PC-3 (cell line): Measurements from ENCODE around the gene DPPA4. TPM values are rescaled to one million over a fixed set of nuclear protein-coding genes. Genes with fewer than 3 reads are reported as not detected.

Experiments used
- ATAC-seq: fragments of 200-7000 bp; cut with Tn5 transposase; 2 replicates; pipeline ENCODE4 v1.9.1; 2020; ENCODE audit warnings: mild to moderate bottlenecking, moderate library complexity
- BruUV-seq: library from RNA; stranded (reverse); fragments of 400-500 nt; replicated peaks from 2 replicates; lab custom pipeline; 2021; lab: Mats Ljungman, UMichigan
- CTCF ChIA-PET: fragments of 300-600 bp; sonication (Branson Sonifier 250); formaldehyde crosslinking; loops from one replicate; lab custom pipeline; 2022; ENCODE audit warnings: antibody characterized with exemption; lab: Charles Lee
- POLR2A ChIA-PET: fragments of 300-600 bp; sonication (Branson Sonifier 250); formaldehyde crosslinking; loops from one replicate; lab custom pipeline; 2022; ENCODE audit warnings: antibody characterized with exemption; ENCODE audit not compliant: unreplicated experiment; lab: Charles Lee
- DNase-seq: peaks from one replicate; pipeline ENCODE4 v3.0.0-alpha.2; 2015
- H2AFZ ChIP-seq: fragments of 300-600 bp; sonication (generic); 2 replicates; pipeline ENCODE4 v1.6.0; 2016; ENCODE audit warnings: antibody characterized with exemption, low read length
- H3F3A ChIP-seq: fragments of 300-600 bp; sonication (generic); one replicate; pipeline ENCODE4 v1.6.0; 2017; ENCODE audit warnings: antibody characterized with exemption, low read length, control low read depth, mild to moderate bottlenecking; ENCODE audit not compliant: unreplicated experiment
- H3K27ac ChIP-seq: fragments of 300-600 bp; sonication (generic); 2 replicates; pipeline ENCODE4 v1.5.1; 2016; ENCODE audit warnings: mild to moderate bottlenecking, low read length
- H3K27me3 ChIP-seq: fragments of 300-600 bp; sonication (generic); 2 replicates; pipeline ENCODE4 v1.6.1; 2016; ENCODE audit warnings: low read length, mixed read lengths
- H3K36me3 ChIP-seq: fragments of 300-600 bp; sonication (generic); 2 replicates; pipeline ENCODE4 v1.6.1; 2016; ENCODE audit warnings: low read depth, mixed run types, low read length, mixed read lengths
- H3K4me1 ChIP-seq: fragments of 300-600 bp; sonication (generic); 2 replicates; pipeline ENCODE4 v1.5.1; 2016; ENCODE audit warnings: low read length; ENCODE audit not compliant: insufficient read depth
- H3K4me2 ChIP-seq: fragments of 300-600 bp; sonication (generic); 2 replicates; pipeline ENCODE4 v1.6.0; 2016; ENCODE audit warnings: low read length
- H3K4me3 ChIP-seq: fragments of 300-600 bp; sonication (generic); 2 replicates; pipeline ENCODE4 v1.5.1; 2016; ENCODE audit warnings: mild to moderate bottlenecking, low read length, mixed read lengths
- H3K79me2 ChIP-seq: fragments of 300-600 bp; sonication (generic); 2 replicates; pipeline ENCODE4 v1.6.1; 2017; ENCODE audit warnings: low read length, mixed read lengths
- H3K9ac ChIP-seq: fragments of 300-600 bp; sonication (generic); 2 replicates; pipeline ENCODE4 v1.6.0; 2016; ENCODE audit warnings: mild to moderate bottlenecking, low read length
- H3K9me2 ChIP-seq: fragments of 300-600 bp; sonication (generic); replicated peaks from 2 replicates; pipeline ENCODE4 v1.6.1; 2016; ENCODE audit warnings: mixed run types, low read length, mixed read lengths
- H3K9me3 ChIP-seq: fragments of 300-600 bp; sonication (generic); 2 replicates; pipeline ENCODE4 v1.6.1; 2016; ENCODE audit warnings: low read length, mixed read lengths
- H4K20me1 ChIP-seq: fragments of 300-600 bp; sonication (generic); 2 replicates; pipeline ENCODE4 v1.6.1; 2016; ENCODE audit warnings: low read length, mixed read lengths
- CTCF ChIP-seq: fragments of 300-600 bp; sonication (generic); conservative IDR thresholded peaks from 2 replicates; pipeline ENCODE4 v1.5.1; 2017; ENCODE audit warnings: antibody characterized with exemption, low read depth, mild to moderate bottlenecking, low read length
- EZH2 ChIP-seq: fragments of 300-600 bp; sonication (generic); IDR thresholded peaks from one replicate; pipeline ENCODE4 v1.6.1; 2017; ENCODE audit warnings: antibody characterized with exemption, mild to moderate bottlenecking, low read length; ENCODE audit not compliant: unreplicated experiment
- EZH2phosphoT487 ChIP-seq: fragments of 300-600 bp; sonication (generic); IDR thresholded peaks from 2 replicates; pipeline ENCODE4 v1.6.1; 2018; ENCODE audit warnings: mild to moderate bottlenecking, antibody characterized with exemption, low read length, borderline replicate concordance
- intact Hi-C: fragments of 100-400 bp; cut with micrococcal nuclease; formaldehyde crosslinking; loops from 2 replicates; pipeline ENCODE4 v1.9.0; 2023
- total RNA-seq: library from RNA; depleted of rRNA; stranded (reverse); fragments of >200 nt; gene quantifications from 2 replicates; pipeline ENCODE4 v1.2.3, GENCODE V29; 2014

Gene DPPA4
- total RNA-seq, 1 experiment from 2014 or later = not detected

GRCh38 chr3:109356442-109357155, 19.3 kb upstream of the DPPA4 start:
- ChIA-PET POLR2A (no interaction called here), CTCF (no interaction called here)
- Histone ChIP-seq H3F3A (no peaks in the 10 kb centered on the region), H3K4me1 (no peaks in the 10 kb centered on the region), H3K9me2 (no peaks in the 10 kb centered on the region), H3K79me2 (no peaks in the 10 kb centered on the region), H3K36me3 (no peaks in the 10 kb centered on the region), H3K4me2 (no peak overlapping the region), H4K20me1 (no peaks in the 10 kb centered on the region), H3K9me3 (no peaks in the 10 kb centered on the region), H3K9ac (no peak overlapping the region), H2AFZ (no peak overlapping the region), H3K27me3 (peaks cover 47% of the 10 kb centered on the region), H3K27ac (no peak overlapping the region), H3K4me3 (no peak overlapping the region)
- DNase-seq (no peak), ATAC-seq (no peak)
- no TSS peak for BruUV-seq
- TF ChIP-seq CTCF (no peak), EZH2 (no peak), EZH2phosphoT487 (no peak)
- intact Hi-C loops = no loop called here

- no TSS peak for BruUV-seq
- no peak overlapping the region for H3K9ac ChIP-seq
- intact Hi-C loops = no loop called here
- no peaks in the 10 kb centered on the region for H4K20me1 ChIP-seq
- POLR2A ChIA-PET = no interaction called here
- no peak overlapping the region for H3K4me2 ChIP-seq
- no peak overlapping the region for H3K4me3 ChIP-seq
- no peaks in the 10 kb centered on the region for H3K9me3 ChIP-seq
- CTCF ChIA-PET = no interaction called here
- TF ChIP-seq EZH2phosphoT487 (no peak), CTCF (no peak), EZH2 (no peak)
- H3K27me3 ChIP-seq = peaks cover 47% of the 10 kb centered on the region
- no peak overlapping the region for H3K27ac ChIP-seq
- ATAC-seq = no peak
- no peaks in the 10 kb centered on the region for H3K79me2 ChIP-seq
- H3F3A ChIP-seq = no peaks in the 10 kb centered on the region
- H3K9me2 ChIP-seq = no peaks in the 10 kb centered on the region
- no peaks in the 10 kb centered on the region for H3K4me1 ChIP-seq
- H2AFZ ChIP-seq = no peak overlapping the region
- H3K36me3 ChIP-seq = no peaks in the 10 kb centered on the region
- DNase-seq = no peak
Observed at GRCh38 chr3:109355625-109356441, 18.5 kb upstream of the DPPA4 start.
